HG03103 (cell line): Measurements from ENCODE around the gene GBF1.

Experiments
- ATAC-seq: cut with Tn5 transposase; IDR thresholded peaks from one replicate; pipeline ENCODE4 v1.9.1; 2021; ENCODE audit warnings: low read depth; ENCODE audit not compliant: unreplicated experiment

GBF1 gene

GRCh38 chr10:102402512-102402896 is 157.2 kb downstream of the GBF1 start:
- ATAC-seq = no peak

- ATAC-seq = no peak
These were observed 157.8 kb downstream of the GBF1 start for GRCh38 chr10:102403115-102403514.

GRCh38 chr10:102404361-102405107 is 159.2 kb downstream of the GBF1 start:
- ATAC-seq = no peak

- ATAC-seq = no peak
These were observed 159.8 kb downstream of the GBF1 start for GRCh38 chr10:102405108-102405571.

GRCh38 chr10:102405632-102406031 is 160.3 kb downstream of the GBF1 start:
- ATAC-seq = no peak

- ATAC-seq = no peak
These were observed 161.5 kb downstream of the GBF1 start for GRCh38 chr10:102406815-102407214.

- ATAC-seq = no peak
These were observed 162.2 kb downstream of the GBF1 start for GRCh38 chr10:102407425-102408130.

GRCh38 chr10:102408131-102408727 is 162.9 kb downstream of the GBF1 start:
- no peak for ATAC-seq

GRCh38 chr10:102408728-102409603 is 163.6 kb downstream of the GBF1 start:
- no peak for ATAC-seq

GRCh38 chr10:102409604-102410428 is 164.5 kb downstream of the GBF1 start:
- no peak for ATAC-seq

GRCh38 chr10:102410429-102411073 is 165.2 kb downstream of the GBF1 start:
- no peak for ATAC-seq

GRCh38 chr10:102411341-102412255 is 166.3 kb downstream of the GBF1 start:
- ATAC-seq = no peak

GRCh38 chr10:102412293-102412692 is 167.0 kb downstream of the GBF1 start:
- no peak for ATAC-seq

- ATAC-seq = no peak
These were observed 167.8 kb downstream of the GBF1 start for GRCh38 chr10:102413053-102413705.

- no peak for ATAC-seq
These were observed 168.7 kb downstream of the GBF1 start for GRCh38 chr10:102413806-102414561.

GRCh38 chr10:102414749-102415148 is 169.4 kb downstream of the GBF1 start:
- ATAC-seq = no peak

GRCh38 chr10:102416283-102416682 is 171.0 kb downstream of the GBF1 start:
- no peak for ATAC-seq
